GM10266 (cell line): ENCODE data around the gene COL27A1.

ENCODE experiments used
- DNase-seq: peaks from one replicate; pipeline ENCODE4 v3.0.0; 2012; ENCODE audit errors: extremely low spot score
- TF ChIP-seq, protein P1 (sequence below): IDR thresholded peaks from 2 replicates; pipeline ENCODE4 v1.5.1; 2012; ENCODE audit warnings: mild to moderate bottlenecking, low read depth; ENCODE audit not compliant: control insufficient read depth, insufficient read depth; ENCODE audit errors: missing control alignments

COL27A1 gene

DNA sequence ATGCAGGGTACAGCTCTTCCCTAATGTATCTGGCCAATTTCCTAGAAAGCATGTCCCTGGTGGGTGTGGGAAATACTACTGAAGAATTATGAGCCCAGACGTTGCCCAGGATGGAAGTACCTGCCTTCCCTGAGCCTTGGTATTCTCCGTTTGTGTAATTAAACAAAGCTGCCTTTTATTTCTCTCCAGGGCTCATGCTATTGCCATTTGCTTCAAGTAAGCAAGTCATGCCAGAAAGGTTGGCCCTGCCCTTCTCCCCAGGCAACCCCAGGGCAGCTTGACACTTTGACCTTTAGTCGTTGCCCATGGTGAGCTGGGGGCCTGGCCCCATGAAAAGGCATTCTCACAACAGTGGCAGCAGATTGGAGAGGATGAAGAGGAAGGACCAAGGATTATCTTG lies 4.4 kb downstream of the COL27A1 start:
- TF ChIP-seq, protein P1, sequence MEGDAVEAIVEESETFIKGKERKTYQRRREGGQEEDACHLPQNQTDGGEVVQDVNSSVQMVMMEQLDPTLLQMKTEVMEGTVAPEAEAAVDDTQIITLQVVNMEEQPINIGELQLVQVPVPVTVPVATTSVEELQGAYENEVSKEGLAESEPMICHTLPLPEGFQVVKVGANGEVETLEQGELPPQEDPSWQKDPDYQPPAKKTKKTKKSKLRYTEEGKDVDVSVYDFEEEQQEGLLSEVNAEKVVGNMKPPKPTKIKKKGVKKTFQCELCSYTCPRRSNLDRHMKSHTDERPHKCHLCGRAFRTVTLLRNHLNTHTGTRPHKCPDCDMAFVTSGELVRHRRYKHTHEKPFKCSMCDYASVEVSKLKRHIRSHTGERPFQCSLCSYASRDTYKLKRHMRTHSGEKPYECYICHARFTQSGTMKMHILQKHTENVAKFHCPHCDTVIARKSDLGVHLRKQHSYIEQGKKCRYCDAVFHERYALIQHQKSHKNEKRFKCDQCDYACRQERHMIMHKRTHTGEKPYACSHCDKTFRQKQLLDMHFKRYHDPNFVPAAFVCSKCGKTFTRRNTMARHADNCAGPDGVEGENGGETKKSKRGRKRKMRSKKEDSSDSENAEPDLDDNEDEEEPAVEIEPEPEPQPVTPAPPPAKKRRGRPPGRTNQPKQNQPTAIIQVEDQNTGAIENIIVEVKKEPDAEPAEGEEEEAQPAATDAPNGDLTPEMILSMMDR = no peak
- no peak for DNase-seq

GRCh38 chr9:114161513-114161912 lies 6.2 kb downstream of the COL27A1 start:
- DNase-seq = no peak
- TF ChIP-seq, protein P1 = no peak

DNA sequence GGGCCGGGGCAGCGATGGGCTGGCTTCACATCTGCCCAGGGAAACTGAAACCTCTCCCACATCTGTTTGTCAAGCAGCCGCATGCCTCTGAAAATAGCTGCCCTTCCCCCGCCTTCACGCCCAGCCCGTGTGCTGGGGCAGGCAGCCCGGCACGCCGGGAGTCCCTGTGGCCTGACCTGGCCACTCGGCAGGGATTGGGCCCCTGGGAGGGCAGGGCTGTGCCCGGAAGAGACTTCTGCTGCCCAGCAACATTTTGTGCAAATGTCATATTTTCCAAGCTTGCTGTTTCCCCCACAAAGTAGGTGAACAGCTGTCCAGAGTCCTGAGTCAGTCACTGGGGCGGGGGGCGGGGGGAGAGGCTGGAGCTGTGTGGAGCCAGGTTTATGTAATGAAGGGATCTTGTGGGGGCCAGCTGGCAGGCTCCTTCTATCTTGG lies 8.2 kb downstream of the COL27A1 start:
- no peak for DNase-seq
- TF ChIP-seq, protein P1 = no peak

DNA sequence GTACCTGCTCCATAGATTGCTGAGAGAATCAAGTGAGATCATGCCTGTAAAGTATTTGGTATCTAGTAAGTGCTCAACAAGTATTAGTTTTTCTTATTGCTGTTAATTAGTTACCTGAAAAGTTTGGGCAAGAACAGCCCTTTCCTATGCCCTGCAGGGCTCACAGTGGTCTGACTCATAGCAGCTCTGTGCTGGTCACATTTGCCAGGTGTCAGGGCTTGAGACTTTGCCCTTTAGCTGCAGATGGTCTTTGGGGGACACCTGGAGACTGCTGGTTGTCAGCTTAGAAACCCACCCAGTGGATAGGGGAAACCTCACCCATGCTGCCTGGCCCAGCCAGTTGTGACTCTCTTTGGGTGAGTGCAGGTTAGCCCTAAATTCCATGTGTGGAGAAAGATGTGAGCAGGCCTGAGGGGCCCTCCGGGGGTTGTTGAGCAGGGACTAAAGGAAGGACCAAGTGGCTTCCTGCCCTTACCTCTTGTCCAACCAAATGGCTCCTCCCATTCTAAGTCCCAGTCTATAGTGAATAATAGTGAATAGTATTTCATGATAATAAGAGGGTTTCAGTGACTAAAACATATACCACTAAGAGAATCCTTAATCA lies 9.0 kb downstream of the COL27A1 start:
- TF ChIP-seq, protein P1 = no peak
- no peak for DNase-seq

DNA sequence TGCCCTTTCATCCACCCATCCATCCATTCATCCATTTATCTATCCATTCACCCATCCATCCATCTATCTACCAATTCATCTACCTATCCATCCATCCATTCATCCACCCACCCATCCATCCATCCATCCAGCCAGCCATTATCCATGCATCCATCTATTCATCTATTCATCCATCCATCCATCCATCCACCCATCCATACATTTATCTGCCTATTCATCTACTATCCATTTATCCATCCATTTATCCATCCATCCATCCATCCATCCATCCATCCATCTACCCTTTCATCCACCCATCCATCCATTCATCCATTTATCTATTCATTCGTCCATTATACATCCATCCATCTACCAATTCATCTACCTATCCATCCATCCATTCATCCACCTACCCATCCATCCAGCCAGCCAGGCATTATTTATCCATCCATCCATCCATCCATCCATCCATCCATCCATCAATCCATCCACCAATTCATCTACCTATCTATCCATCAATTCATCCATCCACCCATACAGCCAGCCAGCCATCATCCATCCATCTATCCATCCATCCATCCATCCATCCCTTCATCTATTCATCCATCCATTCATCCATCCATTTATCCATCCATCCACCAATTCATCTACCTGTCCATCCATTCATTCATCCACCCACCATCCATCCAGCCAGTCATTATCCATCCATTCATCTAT lies 10.2 kb downstream of the COL27A1 start:
- TF ChIP-seq, protein P1 = no peak
- no peak for DNase-seq

DNA sequence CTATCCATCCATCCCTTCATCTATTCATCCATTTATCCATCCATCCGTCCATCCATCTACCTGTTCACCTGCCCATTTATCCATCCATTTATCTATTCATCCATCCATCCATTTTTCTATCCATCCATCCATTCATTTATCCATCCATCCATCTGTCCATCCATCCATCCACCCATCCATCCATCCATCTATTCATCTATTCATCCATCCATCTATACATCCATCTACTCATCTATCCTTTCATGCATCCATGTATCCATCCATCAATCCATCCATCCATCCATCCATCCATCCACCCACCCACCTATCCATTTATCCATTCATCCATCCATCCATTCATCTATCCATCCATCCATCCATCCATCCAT lies 10.8 kb downstream of the COL27A1 start:
- TF ChIP-seq, protein P1 = no peak
- no peak for DNase-seq
